ENCODE measurements around the gene CEP152.

CEP152 gene

DNA sequence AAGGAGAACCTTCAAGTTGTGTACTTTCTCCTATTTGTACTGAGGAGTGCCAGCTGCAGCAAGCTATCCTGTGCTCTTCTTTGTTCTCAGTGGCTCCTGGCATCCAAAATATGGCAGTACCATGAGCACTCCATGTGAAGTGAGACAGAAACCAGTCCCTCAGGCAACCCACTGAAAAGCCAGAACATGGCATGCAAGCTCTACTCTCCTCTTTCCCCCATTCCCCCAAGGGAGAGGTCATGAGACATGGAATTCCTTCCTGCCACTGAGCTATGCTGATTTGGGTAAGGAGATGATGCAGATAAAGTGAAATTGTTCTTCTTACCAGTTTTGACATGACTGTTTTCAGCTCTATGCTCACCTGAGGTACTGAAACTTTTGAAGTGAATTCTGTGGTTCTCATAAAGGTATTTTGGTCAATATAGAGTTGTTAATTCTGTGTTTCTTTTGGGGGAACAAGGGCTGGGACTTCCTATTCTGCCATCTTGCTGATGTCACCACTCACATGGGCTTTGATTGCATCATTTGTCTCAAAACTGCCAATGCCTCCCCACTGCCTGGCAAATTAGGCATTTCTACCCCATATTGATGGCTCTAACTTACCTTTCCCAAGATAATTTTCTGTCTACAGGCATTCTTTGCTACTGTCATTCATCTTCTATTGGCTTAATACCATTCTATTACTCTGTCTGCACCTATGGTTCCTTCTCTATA is 22.8 kb upstream of the CEP152 start:
- DNase-seq, result peak; percentile 78 to 92
- Histone ChIP-seq H2BK12ac (ENCODE audit: low read length) (no peak overlapping the region), H2AK5ac (ENCODE audit: low read length) (no peak overlapping the region), H3K79me2 (ENCODE audit: control insufficient read depth, insufficient read depth, low read length, poor library complexity) (no peaks in the 10 kb centered on the region), H3K4me2 (ENCODE audit: low read length) (peak overlapping the region; percentile 3), H2AFZ (ENCODE audit: insufficient read depth, low read length, poor library complexity) (no peak overlapping the region), H3K27ac (ENCODE audit: low read depth, low read length) (no peak overlapping the region), H4K8ac (ENCODE audit: low read depth, low read length) (no peak overlapping the region), H3K9ac (ENCODE audit: low read length) (no peak overlapping the region), H3K18ac (ENCODE audit: low read length) (no peak overlapping the region), H3K14ac (ENCODE audit: low read length) (no peak overlapping the region), H3K36me3 (ENCODE audit: control insufficient read depth in 1 of 2, insufficient read depth in 2 of 2, low read length in 2 of 2) (no peaks in the 10 kb centered on the region), H4K12ac (ENCODE audit: low read depth, low read length) (no peak overlapping the region), H3K4ac (ENCODE audit: low read depth, low read length) (no peak overlapping the region), H4K91ac (ENCODE audit: low read depth, low read length) (no peak overlapping the region), H2BK120ac (ENCODE audit: insufficient read depth, low read length, poor library complexity) (peak overlapping the region; percentile 46), H2BK5ac (ENCODE audit: low read depth, low read length, poor library complexity) (peak overlapping the region; percentile 2), H3K79me1 (ENCODE audit: low read length) (peaks cover 2% of the 10 kb centered on the region), H3K9me3 (ENCODE audit: insufficient read depth, low read depth, low read length) (no peaks in the 10 kb centered on the region), H3K4me1 (ENCODE audit: control insufficient read depth in 1 of 2, insufficient read depth in 2 of 2, low read length in 2 of 2) (peaks cover 7 to 8% of the 10 kb centered on the region in 2 experiments), H3K4me3 (ENCODE audit: low read depth, low read length) (no peak overlapping the region), H3K23ac (ENCODE audit: low read length) (no peak overlapping the region), H3K27me3 (ENCODE audit: insufficient read depth, low read length) (no peaks in the 10 kb centered on the region)

DNA sequence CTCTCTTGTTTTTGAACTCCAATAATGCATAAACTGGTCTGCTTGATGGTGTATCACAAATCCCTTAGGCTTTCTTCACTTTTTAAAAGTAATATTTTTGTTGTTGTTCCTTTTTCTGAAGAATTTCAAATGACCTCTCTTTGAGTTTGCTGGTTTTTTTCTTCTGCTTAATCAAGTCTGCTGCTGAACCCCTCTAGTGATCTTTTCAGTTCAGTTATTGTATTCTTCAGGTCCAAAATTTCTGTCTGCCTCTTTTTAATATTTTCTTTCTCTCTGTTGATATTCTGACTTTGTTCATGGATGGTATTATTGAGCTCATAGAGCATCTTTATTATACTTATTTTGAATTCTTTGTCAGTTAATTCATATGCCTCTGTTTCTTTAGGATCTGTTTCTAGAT is 21.8 kb upstream of the CEP152 start:
- Histone ChIP-seq H3K79me1 (ENCODE audit: low read length) (peaks cover 2% of the 10 kb centered on the region), H3K9me3 (ENCODE audit: insufficient read depth, low read depth, low read length) (no peaks in the 10 kb centered on the region), H3K9ac (ENCODE audit: low read length) (no peak overlapping the region), H4K12ac (ENCODE audit: low read depth, low read length) (no peak overlapping the region), H3K27me3 (ENCODE audit: insufficient read depth, low read length) (no peaks in the 10 kb centered on the region), H2BK12ac (ENCODE audit: low read length) (no peak overlapping the region), H2BK120ac (ENCODE audit: insufficient read depth, low read length, poor library complexity) (no peak overlapping the region), H3K36me3 (ENCODE audit: control insufficient read depth in 1 of 2, insufficient read depth in 2 of 2, low read length in 2 of 2) (no peaks in the 10 kb centered on the region), H3K23ac (ENCODE audit: low read length) (no peak overlapping the region), H3K79me2 (ENCODE audit: control insufficient read depth, insufficient read depth, low read length, poor library complexity) (no peaks in the 10 kb centered on the region), H3K18ac (ENCODE audit: low read length) (no peak overlapping the region), H3K4ac (ENCODE audit: low read depth, low read length) (no peak overlapping the region), H3K4me2 (ENCODE audit: low read length) (no peak overlapping the region), H4K91ac (ENCODE audit: low read depth, low read length) (no peak overlapping the region), H4K8ac (ENCODE audit: low read depth, low read length) (no peak overlapping the region), H3K27ac (ENCODE audit: low read depth, low read length) (no peak overlapping the region), H2AK5ac (ENCODE audit: low read length) (no peak overlapping the region), H2BK5ac (ENCODE audit: low read depth, low read length, poor library complexity) (no peak overlapping the region), H3K4me1 (ENCODE audit: control insufficient read depth in 1 of 2, insufficient read depth in 2 of 2, low read length in 2 of 2) (peaks cover 7 to 8% of the 10 kb centered on the region in 2 experiments), H3K14ac (ENCODE audit: low read length) (no peak overlapping the region), H3K4me3 (ENCODE audit: low read depth, low read length) (no peak overlapping the region), H2AFZ (ENCODE audit: insufficient read depth, low read length, poor library complexity) (no peak overlapping the region)
- no peak for DNase-seq

DNA sequence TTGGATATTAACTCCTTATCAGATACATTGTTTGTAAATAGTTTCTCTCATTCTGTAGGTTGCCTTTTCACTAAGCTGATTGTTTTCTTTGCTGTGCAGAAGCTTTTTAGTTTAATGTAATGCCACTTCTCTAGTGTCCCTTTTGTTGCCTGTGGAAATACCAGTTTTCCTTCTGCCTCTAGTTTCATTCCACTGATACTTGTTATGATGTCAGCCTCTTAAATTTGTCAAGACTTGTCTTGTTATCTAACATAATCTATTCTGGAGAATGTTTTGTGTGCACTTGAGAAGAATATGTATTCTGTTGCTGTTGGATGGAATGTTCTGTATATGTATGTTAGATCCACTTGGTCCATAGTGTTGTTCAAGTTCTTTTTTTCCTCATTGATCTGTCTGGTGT is 18.0 kb upstream of the CEP152 start:
- Histone ChIP-seq H2BK12ac (ENCODE audit: low read length) (no peak overlapping the region), H3K14ac (ENCODE audit: low read length) (no peak overlapping the region), H3K27ac (ENCODE audit: low read depth, low read length) (no peak overlapping the region), H3K4me1 (ENCODE audit: control insufficient read depth in 1 of 2, insufficient read depth in 2 of 2, low read length in 2 of 2) (peaks cover 6 to 7% of the 10 kb centered on the region in 2 experiments), H4K91ac (ENCODE audit: low read depth, low read length) (no peak overlapping the region), H4K12ac (ENCODE audit: low read depth, low read length) (no peak overlapping the region), H3K9ac (ENCODE audit: low read length) (no peak overlapping the region), H3K18ac (ENCODE audit: low read length) (no peak overlapping the region), H3K36me3 (ENCODE audit: control insufficient read depth in 1 of 2, insufficient read depth in 2 of 2, low read length in 2 of 2) (no peaks in the 10 kb centered on the region), H3K4ac (ENCODE audit: low read depth, low read length) (no peak overlapping the region), H2BK120ac (ENCODE audit: insufficient read depth, low read length, poor library complexity) (no peak overlapping the region), H3K27me3 (ENCODE audit: insufficient read depth, low read length) (no peaks in the 10 kb centered on the region), H3K23ac (ENCODE audit: low read length) (no peak overlapping the region), H2AFZ (ENCODE audit: insufficient read depth, low read length, poor library complexity) (no peak overlapping the region), H3K79me2 (ENCODE audit: control insufficient read depth, insufficient read depth, low read length, poor library complexity) (no peaks in the 10 kb centered on the region), H2AK5ac (ENCODE audit: low read length) (no peak overlapping the region), H3K9me3 (ENCODE audit: insufficient read depth, low read depth, low read length) (no peaks in the 10 kb centered on the region), H4K8ac (ENCODE audit: low read depth, low read length) (no peak overlapping the region), H3K4me3 (ENCODE audit: low read depth, low read length) (no peak overlapping the region), H3K79me1 (ENCODE audit: low read length) (peaks cover 1% of the 10 kb centered on the region), H2BK5ac (ENCODE audit: low read depth, low read length, poor library complexity) (no peak overlapping the region), H3K4me2 (ENCODE audit: low read length) (no peak overlapping the region)
- DNase-seq, result peak; percentile 15 to 82

GRCh38 chr15:48828471-48828870 is 17.6 kb upstream of the CEP152 start:
- Histone ChIP-seq H3K79me2 (ENCODE audit: control insufficient read depth, insufficient read depth, low read length, poor library complexity) (no peaks in the 10 kb centered on the region), H2AK5ac (ENCODE audit: low read length) (no peak overlapping the region), H3K79me1 (ENCODE audit: low read length) (no peaks in the 10 kb centered on the region), H3K27ac (ENCODE audit: low read depth, low read length) (no peak overlapping the region), H4K91ac (ENCODE audit: low read depth, low read length) (no peak overlapping the region), H3K36me3 (ENCODE audit: control insufficient read depth in 1 of 2, insufficient read depth in 2 of 2, low read length in 2 of 2) (no peaks in the 10 kb centered on the region), H3K4ac (ENCODE audit: low read depth, low read length) (no peak overlapping the region), H3K4me3 (ENCODE audit: low read depth, low read length) (no peak overlapping the region), H4K8ac (ENCODE audit: low read depth, low read length) (no peak overlapping the region), H3K4me1 (ENCODE audit: control insufficient read depth in 1 of 2, insufficient read depth in 2 of 2, low read length in 2 of 2) (peaks cover 4 to 5% of the 10 kb centered on the region in 2 experiments), H2AFZ (ENCODE audit: insufficient read depth, low read length, poor library complexity) (no peak overlapping the region), H3K23ac (ENCODE audit: low read length) (no peak overlapping the region), H3K14ac (ENCODE audit: low read length) (no peak overlapping the region), H3K4me2 (ENCODE audit: low read length) (no peak overlapping the region), H3K27me3 (ENCODE audit: insufficient read depth, low read length) (no peaks in the 10 kb centered on the region), H2BK12ac (ENCODE audit: low read length) (no peak overlapping the region), H3K18ac (ENCODE audit: low read length) (no peak overlapping the region), H4K12ac (ENCODE audit: low read depth, low read length) (no peak overlapping the region), H3K9ac (ENCODE audit: low read length) (no peak overlapping the region), H2BK120ac (ENCODE audit: insufficient read depth, low read length, poor library complexity) (no peak overlapping the region), H3K9me3 (ENCODE audit: insufficient read depth, low read depth, low read length) (no peaks in the 10 kb centered on the region), H2BK5ac (ENCODE audit: low read depth, low read length, poor library complexity) (no peak overlapping the region)
- no peak for DNase-seq
- WGBS (ENCODE audit: extremely low coverage, insufficient coverage, insufficient read length), result no CpG with 5 or more reads among the region's 4 CpGs

Data from trophoblast cell (in vitro differentiated cells and primary cell).